ENCODE results near the gene CCDC190. TPM values are rescaled to one million over a fixed set of nuclear protein-coding genes. Genes with fewer than 3 reads are reported as not detected.
"Not testable (repeated sequence)": the region's sequence is repeated elsewhere in the genome, so short reads cannot be mapped to it uniquely, and the experiment has no call there.

The CCDC190 gene
- total and polyA plus RNA-seq, 2 of the 8 experiments (the other 6 are each of a cell fraction or from before 2014, with no cell fraction given) = not detected

DNA sequence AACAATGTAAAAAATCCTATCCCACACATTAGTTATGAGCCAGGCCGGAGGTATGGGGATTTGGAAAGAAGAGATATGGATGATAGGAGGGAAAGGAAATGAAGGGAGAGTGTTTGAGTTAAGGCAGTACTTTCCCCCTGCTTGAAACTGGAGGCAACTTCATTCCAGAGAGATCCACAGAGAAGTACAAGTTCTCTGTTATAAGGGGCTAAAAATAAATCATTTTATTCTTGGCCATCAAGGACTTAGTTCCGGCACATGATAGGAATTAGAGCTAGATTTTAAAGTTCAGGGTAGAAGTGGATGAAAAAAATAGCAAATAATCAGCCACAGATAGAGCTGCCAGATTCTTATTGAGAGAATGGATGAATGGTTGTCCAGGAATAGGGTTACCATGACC lies 42.8 kb downstream of the CCDC190 start:
- H3K23ac ChIP-seq (ENCODE audit: insufficient read length) = not testable (repeated sequence)

DNA sequence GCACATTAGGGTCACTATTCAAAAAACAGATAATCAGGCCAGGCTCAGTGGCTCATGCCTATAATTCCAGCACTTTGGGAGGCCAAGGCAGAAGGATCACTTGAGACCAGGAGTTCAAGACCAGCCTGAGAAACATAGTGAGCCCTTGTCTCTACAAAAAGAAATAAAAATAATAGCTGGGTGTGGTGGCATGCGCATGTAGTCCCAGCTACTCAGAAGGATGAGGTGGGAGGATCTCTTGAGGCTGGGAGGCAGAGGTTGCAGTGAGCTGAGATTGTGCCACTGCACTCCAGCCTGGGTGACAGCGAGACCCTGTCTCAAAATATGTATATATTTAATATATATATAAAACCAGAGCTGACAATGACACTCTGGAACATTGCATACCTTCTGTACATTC lies 48.6 kb downstream of the CCDC190 start:
- 97% methylated on average over 2 of the region's 2 CpGs; no CpG with 5 or more reads in 1 of the 2 experiments for WGBS, 2 experiments (ENCODE audit: extremely low coverage in 1 of 2, insufficient coverage in 1 of 2, insufficient read length in 1 of 2, insufficient replicate concordance in 2 of 2, low coverage in 1 of 2, low lambda C conversion rate in 2 of 2, missing lambda C conversion rate in 1 of 2)
- H3K27me3 ChIP-seq (replicated peaks in 1 of 4; ENCODE audit: control insufficient read depth in 3 of 4, extremely low read depth in 1 of 4, insufficient read depth in 3 of 4, low read length in 3 of 4); H3K18ac ChIP-seq (ENCODE audit: extremely low read depth, low read length); H3K9ac ChIP-seq (replicated peaks in 1 of 4; ENCODE audit: extremely low read depth in 1 of 4, low read depth in 3 of 4, low read length in 3 of 4); H3K4me2 ChIP-seq (ENCODE audit: insufficient read depth in 1 of 2, low read depth in 2 of 2, low read length in 2 of 2); H4K5ac ChIP-seq (ENCODE audit: insufficient read length, low read depth, low read length); H2BK12ac ChIP-seq (ENCODE audit: low read depth, low read length); H3K4ac ChIP-seq (replicated peaks; ENCODE audit: insufficient read length, low read depth, low read length); H3K56ac ChIP-seq (replicated peaks; ENCODE audit: insufficient read length, low read depth, low read length); H3K27ac ChIP-seq (ENCODE audit: low read depth, low read length); DNase-seq (ENCODE audit: low read depth in 1 of 2, low spot score in 2 of 2); H3K36me3 ChIP-seq (ENCODE audit: control insufficient read depth in 2 of 4, insufficient read depth in 4 of 4, low read length in 3 of 4); CTCF ChIA-PET (ENCODE audit: partially characterized antibody); H2BK5ac ChIP-seq (ENCODE audit: low read depth, low read length); H3K9me3 ChIP-seq (ENCODE audit: insufficient read depth in 2 of 2, low read depth in 1 of 2, low read length in 1 of 2); H3K23me2 ChIP-seq (ENCODE audit: low read depth, low read length); POLR2A ChIA-PET (ENCODE audit: partially characterized antibody); H2BK20ac ChIP-seq (ENCODE audit: low read length); H3K4me3 ChIP-seq (ENCODE audit: extremely low read depth in 1 of 4, insufficient read depth in 2 of 4, low read depth in 3 of 4, low read length in 4 of 4); H3K79me1 ChIP-seq (ENCODE audit: low read depth, low read length); H2AFZ ChIP-seq (ENCODE audit: low read length); H2AK5ac ChIP-seq (ENCODE audit: low read depth, low read length); H3K79me2 ChIP-seq (ENCODE audit: control insufficient read depth in 1 of 2, insufficient read depth in 2 of 2, low read length in 2 of 2); H4K20me1 ChIP-seq (replicated peaks in 1 of 2; ENCODE audit: control insufficient read depth in 1 of 2, insufficient read depth in 2 of 2, low read length in 2 of 2); H3K14ac ChIP-seq (ENCODE audit: insufficient read length); FAIRE-seq; H4K91ac ChIP-seq (replicated peaks; ENCODE audit: insufficient read length, low read length); H3K4me1 ChIP-seq (replicated peaks in 1 of 4; ENCODE audit: control insufficient read depth in 3 of 4, insufficient read depth in 4 of 4, low read length in 3 of 4); H4K8ac ChIP-seq (ENCODE audit: extremely low read depth, insufficient read depth, low read length); H3K23ac ChIP-seq (ENCODE audit: insufficient read length); H2BK15ac ChIP-seq (ENCODE audit: low read length); H2BK120ac ChIP-seq (replicated peaks; ENCODE audit: low read depth, low read length): not testable (repeated sequence)

More for the DNA sequence above, 42.8 kb downstream of the CCDC190 start:
- H3K18ac ChIP-seq (ENCODE audit: extremely low read depth, low read length); H2BK15ac ChIP-seq (ENCODE audit: low read length); H4K91ac ChIP-seq (replicated peaks; ENCODE audit: insufficient read length, low read length); H2BK5ac ChIP-seq (ENCODE audit: low read depth, low read length); H3K14ac ChIP-seq (ENCODE audit: insufficient read length); H2BK12ac ChIP-seq (ENCODE audit: low read depth, low read length); H3K27ac ChIP-seq (ENCODE audit: low read depth, low read length); DNase-seq (ENCODE audit: low read depth in 1 of 2, low spot score in 2 of 2); H3K4ac ChIP-seq (replicated peaks; ENCODE audit: insufficient read length, low read depth, low read length); H3K23me2 ChIP-seq (ENCODE audit: low read depth, low read length); H2AK5ac ChIP-seq (ENCODE audit: low read depth, low read length); H3K79me1 ChIP-seq (ENCODE audit: low read depth, low read length); H3K4me2 ChIP-seq (ENCODE audit: insufficient read depth in 1 of 2, low read depth in 2 of 2, low read length in 2 of 2); H3K36me3 ChIP-seq (ENCODE audit: control insufficient read depth in 2 of 4, insufficient read depth in 4 of 4, low read length in 3 of 4); H3K56ac ChIP-seq (replicated peaks; ENCODE audit: insufficient read length, low read depth, low read length); FAIRE-seq; H3K9me3 ChIP-seq (ENCODE audit: insufficient read depth in 2 of 2, low read depth in 1 of 2, low read length in 1 of 2); H4K5ac ChIP-seq (ENCODE audit: insufficient read length, low read depth, low read length); H2AFZ ChIP-seq (ENCODE audit: low read length); H4K20me1 ChIP-seq (replicated peaks in 1 of 2; ENCODE audit: control insufficient read depth in 1 of 2, insufficient read depth in 2 of 2, low read length in 2 of 2); H4K8ac ChIP-seq (ENCODE audit: extremely low read depth, insufficient read depth, low read length); H2BK20ac ChIP-seq (ENCODE audit: low read length); H3K27me3 ChIP-seq (replicated peaks in 1 of 4; ENCODE audit: control insufficient read depth in 3 of 4, extremely low read depth in 1 of 4, insufficient read depth in 3 of 4, low read length in 3 of 4); H3K4me3 ChIP-seq (ENCODE audit: extremely low read depth in 1 of 4, insufficient read depth in 2 of 4, low read depth in 3 of 4, low read length in 4 of 4); H2BK120ac ChIP-seq (replicated peaks; ENCODE audit: low read depth, low read length); POLR2A ChIA-PET (ENCODE audit: partially characterized antibody); H3K9ac ChIP-seq (replicated peaks in 1 of 4; ENCODE audit: extremely low read depth in 1 of 4, low read depth in 3 of 4, low read length in 3 of 4); H3K4me1 ChIP-seq (replicated peaks in 1 of 4; ENCODE audit: control insufficient read depth in 3 of 4, insufficient read depth in 4 of 4, low read length in 3 of 4); H3K79me2 ChIP-seq (ENCODE audit: control insufficient read depth in 1 of 2, insufficient read depth in 2 of 2, low read length in 2 of 2): not testable (repeated sequence)
- 100% methylated on average over 1 to 2 of the region's 2 CpGs for WGBS, 2 experiments (ENCODE audit: extremely low coverage in 1 of 2, insufficient coverage in 1 of 2, insufficient read length in 1 of 2, insufficient replicate concordance in 2 of 2, low coverage in 1 of 2, low lambda C conversion rate in 2 of 2, missing lambda C conversion rate in 1 of 2)
- CTCF ChIA-PET (ENCODE audit: partially characterized antibody) = interaction anchor here (1.0 kb wide), 1 partner anchor 204 kb away, joined by 3 read pairs; no protein-coding TSS in a partner anchor
